ENCODE data around the gene TRIOBP. TPM values are rescaled to one million over a fixed set of nuclear protein-coding genes. Genes with fewer than 3 reads are reported as not detected.
A peak's percentile ranks its signal among the peaks of the same experiment; 100 is the strongest.

TRIOBP gene
- total RNA-seq, 1 experiment from 2014 or later: 28.7 TPM

GRCh38 chr22:37765498-37765897, 68.7 kb downstream of the TRIOBP start:
- Histone ChIP-seq H3K36me3 (ENCODE audit: insufficient read depth, low read length, poor library complexity, severe bottlenecking) (peaks cover 6% of the 10 kb centered on the region), H3K4me3 (ENCODE audit: low read depth, low read length, poor library complexity, severe bottlenecking) (no peak overlapping the region), H3K9me3 (ENCODE audit: low read depth, low read length, poor library complexity, severe bottlenecking) (no peaks in the 10 kb centered on the region), H3K27me3 (replicated peaks; ENCODE audit: insufficient read depth, low read depth, low read length, poor library complexity) (no peaks in the 10 kb centered on the region), H3K4me1 (ENCODE audit: insufficient read depth, low read length, poor library complexity, severe bottlenecking) (no peaks in the 10 kb centered on the region), H3K27ac (ENCODE audit: low read depth, low read length, poor library complexity, severe bottlenecking) (no peak overlapping the region)
- no peak for DNase-seq (ENCODE audit: low spot score)
- ChIA-PET CTCF (no interaction called here), POLR2A (ENCODE audit: low non-redundant PET) (no interaction called here)
- intact Hi-C loops (cut with micrococcal nuclease; ENCODE audit: unreplicated experiment): no loop called here
- BruUV-seq (replicated peaks): no TSS peak
- TF ChIP-seq EZH2 (IDR thresholded peaks at IDR 0.05; ENCODE audit: borderline replicate concordance, low read depth, low read length, poor library complexity, severe bottlenecking): no peak
- no peak for TF ChIP-seq CTCF (conservative IDR thresholded peaks at IDR 0.05; ENCODE audit: low read depth, low read length)

- no peak for DNase-seq (ENCODE audit: low spot score)
- ChIA-PET POLR2A (ENCODE audit: low non-redundant PET) (no interaction called here), CTCF (no interaction called here)
- Histone ChIP-seq H3K27ac (ENCODE audit: low read depth, low read length, poor library complexity, severe bottlenecking) (no peak overlapping the region), H3K4me1 (ENCODE audit: insufficient read depth, low read length, poor library complexity, severe bottlenecking) (no peaks in the 10 kb centered on the region), H3K27me3 (replicated peaks; ENCODE audit: insufficient read depth, low read depth, low read length, poor library complexity) (no peaks in the 10 kb centered on the region), H3K36me3 (ENCODE audit: insufficient read depth, low read length, poor library complexity, severe bottlenecking) (peaks cover 6% of the 10 kb centered on the region), H3K4me3 (ENCODE audit: low read depth, low read length, poor library complexity, severe bottlenecking) (no peak overlapping the region), H3K9me3 (ENCODE audit: low read depth, low read length, poor library complexity, severe bottlenecking) (no peaks in the 10 kb centered on the region)
- intact Hi-C loops (cut with micrococcal nuclease; ENCODE audit: unreplicated experiment): no loop called here
- BruUV-seq (replicated peaks): no TSS peak
- TF ChIP-seq EZH2 (IDR thresholded peaks at IDR 0.05; ENCODE audit: borderline replicate concordance, low read depth, low read length, poor library complexity, severe bottlenecking) (no peak), CTCF (conservative IDR thresholded peaks at IDR 0.05; ENCODE audit: low read depth, low read length) (no peak)
Observed at GRCh38 chr22:37765953-37766576, 69.2 kb downstream of the TRIOBP start.

- TF ChIP-seq EZH2 (IDR thresholded peaks at IDR 0.05; ENCODE audit: borderline replicate concordance, low read depth, low read length, poor library complexity, severe bottlenecking) (no peak), CTCF (conservative IDR thresholded peaks at IDR 0.05; ENCODE audit: low read depth, low read length) (peak; percentile 37)
- Histone ChIP-seq H3K27ac (ENCODE audit: low read depth, low read length, poor library complexity, severe bottlenecking) (no peak overlapping the region), H3K36me3 (ENCODE audit: insufficient read depth, low read length, poor library complexity, severe bottlenecking) (peaks cover 4% of the 10 kb centered on the region), H3K4me1 (ENCODE audit: insufficient read depth, low read length, poor library complexity, severe bottlenecking) (no peaks in the 10 kb centered on the region), H3K27me3 (replicated peaks; ENCODE audit: insufficient read depth, low read depth, low read length, poor library complexity) (no peaks in the 10 kb centered on the region), H3K4me3 (ENCODE audit: low read depth, low read length, poor library complexity, severe bottlenecking) (no peak overlapping the region), H3K9me3 (ENCODE audit: low read depth, low read length, poor library complexity, severe bottlenecking) (no peaks in the 10 kb centered on the region)
- ChIA-PET CTCF (no interaction called here), POLR2A (ENCODE audit: low non-redundant PET) (interaction anchor here (0.6 kb wide), 1 partner anchor 15 kb away, joined by 7 read pairs; no protein-coding TSS in a partner anchor)
- BruUV-seq (replicated peaks): no TSS peak
- intact Hi-C loops (cut with micrococcal nuclease; ENCODE audit: unreplicated experiment): no loop called here
- DNase-seq (ENCODE audit: low spot score): no peak
Observed at GRCh38 chr22:37768273-37768672, 71.4 kb downstream of the TRIOBP start.
